Fibroblast of villous mesenchyme (primary cell): ENCODE measurements around the gene SAMD5. TPM values are rescaled to one million over a fixed set of nuclear protein-coding genes. Genes with fewer than 3 reads are reported as not detected.

Source experiments
- DNase-seq: peaks from one replicate; pipeline ENCODE4 v3.0.0-alpha.2; 2010; ENCODE audit warnings: low read depth
- H3K4me3 ChIP-seq: 2 replicates; pipeline ENCODE4 v1.5.1; 2011; ENCODE audit warnings: low read depth, mild to moderate bottlenecking, low read length
- CTCF ChIP-seq: IDR thresholded peaks from 2 replicates; pipeline ENCODE4 v1.5.1; 2012; ENCODE audit warnings: low read depth, mild to moderate bottlenecking, low read length; ENCODE audit not compliant: insufficient read depth
- total RNA-seq: library from RNA; depleted of rRNA; stranded (reverse); fragments of >200 nt; gene quantifications from 2 replicates; pipeline ENCODE4 v1.2.3, GENCODE V29; 2012

Gene SAMD5
- total RNA-seq, 1 donor = under 0.01 TPM

DNA sequence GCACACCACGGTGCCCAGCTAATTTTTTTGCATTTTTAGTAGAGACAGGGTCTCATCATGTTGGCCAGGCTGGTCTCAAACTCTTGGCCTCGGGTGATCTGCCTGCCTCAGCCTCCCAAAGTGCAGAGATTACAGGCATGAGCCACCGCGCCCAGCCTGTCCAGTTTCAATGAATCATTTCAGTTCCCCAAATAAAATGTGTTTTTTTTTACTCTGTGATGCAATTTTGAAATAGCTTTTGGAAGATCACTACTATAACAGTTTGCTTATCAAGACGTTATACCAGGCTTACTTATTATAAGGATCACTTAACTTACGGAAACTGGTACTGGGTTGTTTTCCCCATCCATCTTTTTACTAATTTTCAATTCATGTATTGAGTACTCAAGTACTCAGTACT, 80.0 kb downstream of the SAMD5 start:
- no peak overlapping the region for H3K4me3 ChIP-seq
- no peak for TF ChIP-seq CTCF
- no peak for DNase-seq

DNA sequence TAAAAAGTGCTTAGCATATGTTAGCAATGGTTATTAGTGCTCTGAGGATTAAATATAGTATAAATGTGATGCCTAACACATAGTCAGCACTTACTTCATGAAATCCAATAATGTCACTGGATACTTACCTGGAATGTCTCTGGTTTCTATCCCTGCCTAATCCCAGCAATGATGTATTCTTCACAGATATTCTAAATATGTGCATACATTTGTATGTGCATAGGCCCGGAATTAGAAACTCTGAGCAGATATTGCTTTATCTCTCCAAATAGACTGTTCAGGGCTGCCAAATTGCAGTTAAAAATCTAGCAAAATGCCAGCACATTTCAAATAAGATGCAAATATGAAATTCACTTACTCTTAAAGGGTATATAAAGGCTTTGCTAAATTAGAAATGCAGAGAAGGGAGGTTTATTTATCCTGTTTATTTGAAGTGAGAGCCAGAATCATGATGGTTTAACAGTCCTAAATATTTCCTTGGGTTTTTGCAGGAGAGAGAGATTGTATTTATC, 81.3 kb downstream of the SAMD5 start:
- no peak for DNase-seq
- no peak for TF ChIP-seq CTCF
- H3K4me3 ChIP-seq = no peak overlapping the region

DNA sequence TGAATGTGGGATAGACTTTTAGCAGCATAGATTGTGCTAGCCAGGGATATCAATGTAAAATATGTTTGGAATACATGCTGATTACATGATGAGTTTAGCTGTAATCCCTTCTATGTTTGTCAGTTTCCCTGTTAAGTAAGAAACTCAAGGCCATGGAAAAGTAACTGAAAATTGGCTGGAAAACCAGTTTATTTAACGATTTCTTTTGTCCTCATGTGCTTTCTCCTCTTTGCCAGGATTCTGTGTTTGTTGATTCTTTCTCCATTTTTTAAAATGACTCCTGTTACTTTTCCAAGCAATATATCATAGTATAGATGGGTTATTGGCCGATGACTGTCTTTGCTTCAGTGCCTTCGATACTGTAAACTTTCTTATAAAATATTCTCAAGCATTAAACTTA, 87.5 kb downstream of the SAMD5 start:
- H3K4me3 ChIP-seq = no peak overlapping the region
- no peak for DNase-seq
- TF ChIP-seq CTCF = no peak

- TF ChIP-seq CTCF = no peak
- no peak overlapping the region for H3K4me3 ChIP-seq
- DNase-seq = no peak
Measured at GRCh38 chr6:147603392-147604081, 95.0 kb downstream of the SAMD5 start.

DNA sequence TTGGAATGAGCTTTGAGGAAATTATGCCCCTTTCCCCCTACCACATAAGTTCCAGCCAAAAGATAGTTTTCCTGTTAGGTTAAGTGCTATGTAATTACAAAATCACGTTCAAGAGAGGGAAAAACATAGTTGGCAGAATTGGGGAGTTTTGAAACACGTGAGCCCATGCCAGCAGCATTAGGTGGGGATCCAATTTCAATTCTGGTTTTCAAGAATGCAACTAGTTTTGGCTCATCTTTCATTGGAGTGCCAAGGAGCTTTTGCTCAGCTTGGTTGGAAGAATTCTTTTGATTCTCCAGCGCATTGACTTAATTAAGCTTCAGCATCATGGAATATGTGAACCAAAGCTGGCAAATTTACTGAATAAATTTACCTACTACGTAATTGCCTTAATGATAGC, 95.9 kb downstream of the SAMD5 start:
- H3K4me3 ChIP-seq = no peak overlapping the region
- DNase-seq = no peak
- no peak for TF ChIP-seq CTCF

GRCh38 chr6:147611992-147612391, 103.5 kb downstream of the SAMD5 start:
- no peak for DNase-seq
- TF ChIP-seq CTCF = no peak
- no peak overlapping the region for H3K4me3 ChIP-seq

GRCh38 chr6:147614501-147614900, 106.0 kb downstream of the SAMD5 start:
- no peak for TF ChIP-seq CTCF
- no peak for DNase-seq
- H3K4me3 ChIP-seq = no peak overlapping the region
